ENCODE data around the gene EPB41L4B.

DNA sequence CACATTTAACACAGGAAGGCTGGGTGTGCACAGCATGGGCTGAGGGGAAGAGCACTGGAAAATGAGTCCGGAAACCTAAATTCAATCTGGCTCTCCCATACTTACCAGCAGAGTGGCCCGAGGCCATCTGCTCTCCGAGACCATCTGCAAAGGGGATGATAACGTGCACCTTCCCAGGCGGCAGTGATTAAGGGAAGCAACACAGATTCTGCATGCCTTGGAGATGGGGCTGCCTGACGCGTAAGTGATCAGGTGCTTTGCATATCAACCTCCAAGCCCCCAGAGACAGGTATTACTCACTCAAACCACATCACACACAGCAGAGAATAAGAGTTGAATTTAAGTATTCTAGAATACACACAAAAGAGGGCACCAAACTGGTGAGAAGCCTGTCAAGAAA, 9.1 kb downstream of the EPB41L4B start:
- TF ChIP-seq, protein P1, sequence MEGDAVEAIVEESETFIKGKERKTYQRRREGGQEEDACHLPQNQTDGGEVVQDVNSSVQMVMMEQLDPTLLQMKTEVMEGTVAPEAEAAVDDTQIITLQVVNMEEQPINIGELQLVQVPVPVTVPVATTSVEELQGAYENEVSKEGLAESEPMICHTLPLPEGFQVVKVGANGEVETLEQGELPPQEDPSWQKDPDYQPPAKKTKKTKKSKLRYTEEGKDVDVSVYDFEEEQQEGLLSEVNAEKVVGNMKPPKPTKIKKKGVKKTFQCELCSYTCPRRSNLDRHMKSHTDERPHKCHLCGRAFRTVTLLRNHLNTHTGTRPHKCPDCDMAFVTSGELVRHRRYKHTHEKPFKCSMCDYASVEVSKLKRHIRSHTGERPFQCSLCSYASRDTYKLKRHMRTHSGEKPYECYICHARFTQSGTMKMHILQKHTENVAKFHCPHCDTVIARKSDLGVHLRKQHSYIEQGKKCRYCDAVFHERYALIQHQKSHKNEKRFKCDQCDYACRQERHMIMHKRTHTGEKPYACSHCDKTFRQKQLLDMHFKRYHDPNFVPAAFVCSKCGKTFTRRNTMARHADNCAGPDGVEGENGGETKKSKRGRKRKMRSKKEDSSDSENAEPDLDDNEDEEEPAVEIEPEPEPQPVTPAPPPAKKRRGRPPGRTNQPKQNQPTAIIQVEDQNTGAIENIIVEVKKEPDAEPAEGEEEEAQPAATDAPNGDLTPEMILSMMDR (IDR thresholded peaks at IDR 0.05): no peak
- TF ChIP-seq POLR2A (IDR thresholded peaks at IDR 0.05): no peak

Measured in body of pancreas (tissue), 4 donors.